HUES6 (cell line): Measurements from ENCODE around the gene CEP85.

ENCODE experiments used
- H3K27ac ChIP-seq: 2 replicates; pipeline ENCODE4 v1.7.0; 2013; ENCODE audit warnings: low read depth, mild to moderate bottlenecking, low read length, inconsistent platforms
- H3K27me3 ChIP-seq: 2 replicates; pipeline ENCODE4 v1.6.1; 2013; ENCODE audit warnings: low read length; ENCODE audit not compliant: control insufficient read depth, insufficient read depth
- H3K36me3 ChIP-seq: 2 replicates; pipeline ENCODE4 v1.6.1; 2013; ENCODE audit warnings: low read length; ENCODE audit not compliant: control insufficient read depth, insufficient read depth
- H3K4me1 ChIP-seq: 2 replicates; pipeline ENCODE4 v1.6.1; 2013; ENCODE audit warnings: low read length; ENCODE audit not compliant: control insufficient read depth, insufficient read depth
- H3K4me3 ChIP-seq: 2 replicates; pipeline ENCODE4 v1.5.1; 2013; ENCODE audit warnings: low read depth, low read length
- H3K9ac ChIP-seq: one replicate; pipeline ENCODE4 v1.6.1; 2013; ENCODE audit warnings: mild to moderate bottlenecking, low read length
- H3K9me3 ChIP-seq: 2 replicates; pipeline ENCODE4 v1.6.1; 2013; ENCODE audit warnings: low read depth, low read length; ENCODE audit not compliant: control insufficient read depth, insufficient read depth

Gene CEP85

GRCh38 chr1:26263212-26263611 lies 29.2 kb downstream of the CEP85 start:
- H3K36me3 ChIP-seq = peaks cover 84% of the 10 kb centered on the region

GRCh38 chr1:26265405-26265804 lies 31.4 kb downstream of the CEP85 start:
- Histone ChIP-seq H3K27ac (no peak overlapping the region), H3K4me3 (no peak overlapping the region), H3K9ac (no peak overlapping the region), H3K27me3 (no peaks in the 10 kb centered on the region), H3K9me3 (peaks cover 14% of the 10 kb centered on the region; the same call in 1 of the 2 replicates), H3K4me1 (no peaks in the 10 kb centered on the region), H3K36me3 (peaks cover 84% of the 10 kb centered on the region)

More at GRCh38 chr1:26263212-26263611, 29.2 kb downstream of the CEP85 start:
- Histone ChIP-seq H3K27ac (no peak overlapping the region), H3K27me3 (no peaks in the 10 kb centered on the region), H3K4me1 (no peaks in the 10 kb centered on the region), H3K9ac (no peak overlapping the region), H3K9me3 (0 out of 2 replicates have a peak, but pooled peaks cover 3% of the 10 kb centered on the region), H3K4me3 (no peak overlapping the region)

GRCh38 chr1:26268290-26269197 lies 34.5 kb downstream of the CEP85 start:
- Histone ChIP-seq H3K4me1 (no peaks in the 10 kb centered on the region), H3K9ac (no peak overlapping the region), H3K4me3 (no peak overlapping the region), H3K27ac (no peak overlapping the region), H3K36me3 (peaks cover 82% of the 10 kb centered on the region), H3K9me3 (peaks cover 14% of the 10 kb centered on the region; the same call in 1 of the 2 replicates), H3K27me3 (no peaks in the 10 kb centered on the region)

- Histone ChIP-seq H3K4me1 (no peaks in the 10 kb centered on the region), H3K9me3 (peaks cover 14% of the 10 kb centered on the region; the same call in 1 of the 2 replicates), H3K27ac (no peak overlapping the region), H3K36me3 (peaks cover 80% of the 10 kb centered on the region), H3K27me3 (no peaks in the 10 kb centered on the region), H3K4me3 (no peak overlapping the region), H3K9ac (no peak overlapping the region)
These were observed 35.2 kb downstream of the CEP85 start for GRCh38 chr1:26269198-26269550.

- H3K4me1 ChIP-seq = peaks cover 13% of the 10 kb centered on the region; the same call in 1 of the 2 replicates
These were observed 40.9 kb downstream of the CEP85 start for GRCh38 chr1:26274801-26275425.

GRCh38 chr1:26275580-26276431 lies 41.8 kb downstream of the CEP85 start:
- peaks cover 16% of the 10 kb centered on the region; the same call in 1 of the 2 replicates for H3K4me1 ChIP-seq
- H3K27me3 ChIP-seq = no peaks in the 10 kb centered on the region
- H3K9ac ChIP-seq = no peak overlapping the region
- H3K27ac ChIP-seq = no peak overlapping the region
- no peaks in the 10 kb centered on the region for H3K9me3 ChIP-seq
- peaks cover 64% of the 10 kb centered on the region for H3K36me3 ChIP-seq
- no peak overlapping the region for H3K4me3 ChIP-seq

More at GRCh38 chr1:26274801-26275425, 40.9 kb downstream of the CEP85 start:
- Histone ChIP-seq H3K27ac (no peak overlapping the region), H3K9me3 (no peaks in the 10 kb centered on the region), H3K36me3 (peaks cover 73% of the 10 kb centered on the region), H3K27me3 (no peaks in the 10 kb centered on the region), H3K4me3 (no peak overlapping the region), H3K9ac (no peak overlapping the region)

- Histone ChIP-seq H3K4me3 (no peak overlapping the region), H3K27ac (no peak overlapping the region), H3K27me3 (no peaks in the 10 kb centered on the region), H3K4me1 (peaks cover 22% of the 10 kb centered on the region), H3K9me3 (no peaks in the 10 kb centered on the region), H3K9ac (peak overlapping the region; percentile 24), H3K36me3 (peaks cover 58% of the 10 kb centered on the region)
These were observed 42.4 kb downstream of the CEP85 start for GRCh38 chr1:26276432-26276838.

- H3K27me3 ChIP-seq = no peaks in the 10 kb centered on the region
- peaks cover 50% of the 10 kb centered on the region for H3K36me3 ChIP-seq
- no peaks in the 10 kb centered on the region for H3K9me3 ChIP-seq
- H3K4me3 ChIP-seq = no peak overlapping the region
- no peak overlapping the region for H3K27ac ChIP-seq
- peaks cover 28% of the 10 kb centered on the region for H3K4me1 ChIP-seq
- no peak overlapping the region for H3K9ac ChIP-seq
These were observed 43.3 kb downstream of the CEP85 start for GRCh38 chr1:26277261-26277661.

- Histone ChIP-seq H3K27ac (no peak overlapping the region), H3K4me3 (no peak overlapping the region), H3K36me3 (peaks cover 48% of the 10 kb centered on the region), H3K27me3 (no peaks in the 10 kb centered on the region), H3K4me1 (peaks cover 33% of the 10 kb centered on the region), H3K9ac (no peak overlapping the region), H3K9me3 (no peaks in the 10 kb centered on the region)
These were observed 43.7 kb downstream of the CEP85 start for GRCh38 chr1:26277719-26278118.

GRCh38 chr1:26278303-26278702 lies 44.3 kb downstream of the CEP85 start:
- no peaks in the 10 kb centered on the region for H3K9me3 ChIP-seq
- no peaks in the 10 kb centered on the region for H3K27me3 ChIP-seq
- H3K27ac ChIP-seq = no peak overlapping the region
- no peak overlapping the region for H3K4me3 ChIP-seq
- peaks cover 42% of the 10 kb centered on the region for H3K36me3 ChIP-seq
- no peak overlapping the region for H3K9ac ChIP-seq
- peaks cover 34% of the 10 kb centered on the region for H3K4me1 ChIP-seq
